ENCODE measurements around the gene RBM23.
"Not testable (repeated sequence)": the region's sequence is repeated elsewhere in the genome, so short reads cannot be mapped to it uniquely, and the experiment has no call there.

RBM23 gene

GRCh38 chr14:22860377-22860776, 58.6 kb downstream of the RBM23 start:
- not testable (repeated sequence) for DNase-seq

GRCh38 chr14:22856428-22856827, 62.5 kb downstream of the RBM23 start:
- no peak for DNase-seq

GRCh38 chr14:22854963-22855724, 63.8 kb downstream of the RBM23 start:
- no peak for DNase-seq

DNA sequence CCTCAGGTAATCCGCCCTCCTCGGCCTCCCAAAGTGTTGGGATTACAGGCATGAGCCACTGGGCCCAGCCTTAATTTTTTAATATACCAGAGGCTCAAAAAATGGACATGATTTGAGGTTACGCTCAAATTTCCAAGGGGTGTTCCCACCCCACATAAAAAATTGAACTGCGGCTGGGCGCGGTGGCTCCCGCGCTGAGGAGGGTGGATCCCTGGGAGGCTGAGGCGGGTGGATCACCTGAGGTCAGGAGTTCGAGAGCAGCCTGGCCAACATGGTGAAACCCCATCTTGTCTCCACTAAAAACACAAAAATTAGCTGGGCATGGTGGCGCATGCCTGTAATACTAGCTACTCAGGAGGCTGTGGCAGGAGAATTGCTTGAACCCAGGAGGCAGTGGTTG, 64.7 kb downstream of the RBM23 start:
- not testable (repeated sequence) for DNase-seq

- DNase-seq = peak; percentile 77 to 79
Measured at GRCh38 chr14:22852940-22853767, 65.8 kb downstream of the RBM23 start.

DNA sequence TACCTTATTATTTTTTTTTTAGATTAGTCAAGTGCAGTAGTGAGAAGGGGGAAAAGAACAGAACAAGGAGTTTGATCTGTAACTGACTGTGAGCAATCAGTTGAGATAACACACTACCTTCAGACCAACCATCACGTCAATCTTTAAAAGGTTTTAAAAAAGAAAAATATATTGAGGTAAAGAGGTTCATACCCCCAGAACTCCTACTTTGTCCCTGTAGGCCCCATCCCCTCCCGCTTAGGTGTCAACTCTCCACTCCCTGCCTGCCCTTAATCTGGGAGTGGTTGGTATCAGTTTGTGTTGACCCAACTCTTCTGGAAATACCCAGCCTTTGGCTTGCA, 66.4 kb downstream of the RBM23 start:
- no peak for DNase-seq

DNA sequence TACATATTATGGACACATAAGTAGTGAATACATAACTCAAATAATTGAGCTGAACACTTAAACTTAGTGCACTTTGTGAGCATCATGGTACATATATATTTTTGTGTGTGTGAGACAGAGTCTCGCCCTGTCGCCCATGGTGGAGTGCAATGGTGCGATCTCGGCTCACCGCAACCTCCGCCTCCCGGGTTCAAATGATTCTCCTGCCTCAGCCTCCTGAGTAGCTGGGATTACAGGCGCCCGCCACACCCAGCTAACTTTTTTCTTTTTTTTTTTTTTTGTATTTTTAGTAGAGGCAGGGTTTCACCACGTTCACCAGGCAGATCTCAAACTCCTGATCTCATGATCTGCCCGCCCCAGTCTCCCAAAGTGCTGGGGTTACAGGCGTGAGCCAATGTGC, 66.8 kb downstream of the RBM23 start:
- not testable (repeated sequence) for DNase-seq

- peak in 1 of 2 donors; percentile 55 for DNase-seq
Measured at GRCh38 chr14:22850944-22851764, 67.8 kb downstream of the RBM23 start.

DNA sequence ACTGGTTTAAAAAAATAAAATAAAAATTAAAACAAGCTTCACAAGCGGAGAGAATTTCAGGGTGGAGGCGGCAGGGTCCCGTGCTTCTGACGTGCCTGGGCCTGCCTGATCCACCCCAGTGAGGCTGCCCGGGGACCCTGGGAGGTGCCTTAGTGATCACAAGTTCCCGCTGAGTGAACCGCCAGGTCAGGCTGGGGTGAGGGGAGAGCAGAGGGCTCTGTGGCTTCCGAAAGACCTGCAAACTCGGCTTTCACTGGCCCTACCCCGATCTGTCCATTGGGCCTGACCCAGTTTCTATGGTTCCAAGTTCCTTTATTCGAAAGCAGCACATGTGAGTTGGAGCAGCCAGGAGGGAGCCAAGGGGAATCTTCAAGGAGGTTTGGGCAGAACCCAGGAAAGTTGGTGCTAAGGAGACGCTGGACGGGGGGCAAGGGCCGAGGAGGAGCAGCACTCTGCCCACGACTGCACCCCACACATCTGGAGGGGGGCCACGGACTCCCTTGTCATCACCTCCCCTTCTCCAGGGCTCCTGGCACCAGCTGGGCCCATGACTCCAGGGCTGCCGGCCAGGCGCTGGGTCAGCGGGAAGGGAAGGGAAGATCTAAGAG, 69.6 kb downstream of the RBM23 start:
- no peak for DNase-seq

- DNase-seq = peak in 1 of 2 donors; percentile 29
Measured at GRCh38 chr14:22848351-22849164, 70.4 kb downstream of the RBM23 start.

DNA sequence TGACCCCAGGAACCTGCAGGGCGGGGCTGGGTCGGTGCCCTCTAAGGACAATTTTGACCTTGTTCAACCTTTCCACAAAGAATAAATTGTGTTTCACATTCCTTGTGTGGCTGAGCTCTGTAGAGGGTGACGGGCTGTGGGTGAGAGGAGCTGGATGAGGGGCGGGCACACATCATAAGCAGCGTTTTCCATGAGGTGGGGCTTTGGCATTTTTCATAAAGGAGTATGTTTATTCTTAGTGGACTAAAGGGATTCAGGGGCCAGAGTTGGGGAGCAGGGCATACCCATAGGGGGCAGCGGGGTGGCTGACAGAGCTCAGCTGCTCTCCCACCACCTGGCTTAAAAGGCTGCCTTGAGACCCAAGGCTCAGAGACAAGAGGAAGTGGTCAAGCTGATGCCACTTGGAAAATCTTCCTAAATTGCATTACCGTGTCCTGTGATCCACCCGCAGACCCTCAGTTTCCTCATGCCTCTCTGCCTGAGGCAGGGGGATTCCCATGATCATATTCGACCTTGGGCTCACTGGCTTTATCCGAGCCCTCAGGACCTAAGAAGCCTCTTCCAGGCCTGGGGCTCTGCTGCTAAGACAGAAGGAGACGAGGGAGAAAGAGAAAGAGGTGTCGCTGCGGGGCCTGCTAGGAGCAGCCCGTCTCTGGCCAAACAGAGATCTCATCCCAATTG, 71.1 kb downstream of the RBM23 start:
- DNase-seq = no peak

DNA sequence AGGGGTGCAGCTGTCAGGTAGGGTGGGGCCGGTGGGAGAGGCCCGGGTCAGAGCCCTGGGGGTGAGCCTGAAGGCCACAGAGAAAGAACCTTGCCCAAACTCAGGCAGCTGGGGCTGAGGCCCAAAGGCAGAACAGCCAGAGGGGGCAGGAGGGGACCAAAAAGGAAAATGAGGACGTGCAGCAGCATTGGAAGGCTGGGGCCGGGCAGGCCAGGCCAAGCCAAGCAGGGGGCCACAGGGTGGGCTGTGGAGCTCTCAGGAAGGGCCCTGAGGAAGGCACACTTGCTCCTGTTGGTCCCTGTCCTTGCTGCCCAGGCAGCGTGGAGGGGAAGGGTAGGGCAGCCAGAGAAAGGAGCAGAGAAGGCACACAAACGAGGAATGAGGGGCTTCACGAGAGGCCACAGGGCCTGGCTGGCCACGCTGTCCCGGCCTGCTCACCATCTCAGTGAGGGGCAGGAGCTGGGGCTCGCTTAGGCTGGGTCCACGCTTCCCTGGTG, 72.1 kb downstream of the RBM23 start:
- DNase-seq = no peak

- no peak for DNase-seq
Measured at GRCh38 chr14:22845821-22846625, 72.9 kb downstream of the RBM23 start.

GRCh38 chr14:22845103-22845394, 73.9 kb downstream of the RBM23 start:
- DNase-seq = no peak

DNA sequence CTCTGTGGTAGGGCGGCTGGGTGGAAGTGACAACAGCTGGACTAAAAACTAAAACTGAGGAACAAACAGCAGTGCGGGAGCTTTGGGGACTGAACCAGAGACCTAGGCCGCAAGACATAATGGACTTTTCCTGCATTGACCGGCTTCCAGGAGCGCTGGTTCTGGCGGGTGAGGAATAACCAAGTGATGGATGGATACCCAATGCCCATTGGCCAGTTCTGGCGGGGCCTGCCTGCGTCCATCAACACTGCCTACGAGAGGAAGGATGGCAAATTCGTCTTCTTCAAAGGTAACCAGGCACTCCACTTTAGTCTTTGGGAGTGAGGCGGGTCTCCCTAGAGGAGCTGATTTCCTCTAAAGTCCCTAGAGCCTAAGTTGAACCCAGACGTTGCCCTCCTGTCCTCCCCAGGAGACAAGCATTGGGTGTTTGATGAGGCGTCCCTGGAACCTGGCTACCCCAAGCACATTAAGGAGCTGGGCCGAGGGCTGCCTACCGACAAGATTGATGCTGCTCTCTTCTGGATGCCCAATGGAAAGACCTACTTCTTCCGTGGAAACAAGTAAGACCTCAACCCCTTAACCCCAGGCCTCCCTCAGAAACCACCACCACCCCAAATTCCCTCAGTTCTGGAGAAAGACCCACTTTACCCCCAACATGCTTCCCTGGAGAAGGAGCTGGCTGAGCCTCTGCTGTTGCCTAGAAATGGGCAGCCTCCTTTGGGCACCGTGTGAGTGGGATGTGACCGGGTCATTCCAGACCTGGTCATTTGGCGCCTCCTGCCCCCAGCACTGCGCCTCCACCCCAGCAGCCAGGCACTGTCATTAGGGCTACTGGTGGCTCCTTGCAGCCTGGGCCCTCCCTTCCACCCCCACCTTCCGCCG, 74.5 kb downstream of the RBM23 start:
- DNase-seq = no peak

All from bone marrow (tissue), 2 donors.